Stimulated activated CD8-positive, alpha-beta memory T cell treated with anti-CD3 and anti-CD28 coated beads, Interleukin-4, amount 100 ng/mL, for 1 hour (primary cell): ENCODE measurements around the gene S100A8.

Experiments
- DNase-seq, 2 donors: peaks; one replicate each; pipeline ENCODE4 v3.0.0-alpha.2; 2020; ENCODE audit warnings: low read depth in 2 of 2, low spot score in 1 of 2

S100A8 gene

DNA sequence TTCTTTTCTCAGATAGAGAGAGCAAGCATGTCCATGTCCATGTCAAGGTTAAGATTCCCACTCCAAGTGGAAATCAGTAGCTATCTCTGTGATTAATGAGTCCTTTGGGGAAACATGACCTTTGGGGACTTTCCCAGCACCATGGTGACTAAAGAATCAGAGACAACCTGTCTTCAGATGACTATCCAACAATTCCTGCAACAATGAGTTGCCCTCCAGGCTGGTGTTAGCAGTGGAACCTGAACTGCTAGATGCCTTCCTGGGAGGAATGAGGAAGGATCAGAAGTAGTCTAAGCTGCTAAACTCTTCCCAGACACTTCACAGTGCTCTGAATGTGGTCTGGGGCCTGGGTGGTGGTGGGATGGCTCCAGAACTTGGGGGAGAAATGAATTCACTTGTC lies 26.7 kb downstream of the S100A8 start:
- DNase-seq: no peak

DNA sequence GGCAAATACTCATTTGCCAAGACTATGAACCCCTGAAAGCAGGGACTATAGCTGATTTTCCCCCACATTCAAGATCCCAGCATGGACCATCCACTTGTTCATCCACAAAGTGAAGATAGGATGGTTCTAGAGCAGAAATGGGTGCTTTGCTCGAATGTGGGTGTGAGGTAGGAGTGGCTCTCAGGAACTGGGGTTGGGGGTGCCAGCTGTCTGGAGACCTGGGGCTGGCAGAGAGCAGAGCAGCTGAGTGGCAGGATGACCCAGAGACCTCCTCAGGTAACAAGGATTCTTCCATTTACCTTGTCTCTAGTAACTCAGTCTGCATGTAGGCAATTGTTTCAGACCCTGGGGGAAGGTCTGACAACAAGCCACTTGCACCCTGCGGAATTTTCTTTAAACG lies 27.2 kb downstream of the S100A8 start:
- DNase-seq: no peak

DNA sequence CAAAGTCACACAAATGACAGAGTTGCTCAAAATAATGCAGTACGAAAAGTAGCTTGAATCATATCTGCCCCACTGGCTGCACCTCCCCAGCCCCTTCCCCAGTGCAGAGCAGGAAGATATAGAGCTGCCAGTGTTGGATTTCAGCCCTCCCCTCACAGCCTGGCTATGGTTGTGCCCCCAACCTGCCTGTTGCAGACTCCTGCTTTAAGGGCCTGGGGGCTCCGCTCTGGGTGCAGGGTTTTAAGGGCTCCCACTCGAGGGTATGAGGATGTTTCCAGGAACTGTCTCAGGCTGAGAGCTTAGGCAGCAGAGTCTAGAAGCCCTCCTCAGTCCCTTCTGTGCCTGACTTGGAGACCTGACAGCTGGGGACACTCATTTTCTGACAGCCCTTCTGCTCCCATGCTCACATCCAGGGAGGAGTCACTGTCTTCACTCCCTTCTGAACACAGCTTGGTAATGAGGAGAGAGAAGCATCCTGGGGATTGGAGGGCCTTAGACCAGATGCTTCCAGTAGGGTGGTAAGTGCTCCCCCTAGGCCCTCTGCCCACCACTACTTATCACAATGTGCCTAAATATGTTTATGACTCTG lies 28.6 kb downstream of the S100A8 start:
- DNase-seq: no peak

DNA sequence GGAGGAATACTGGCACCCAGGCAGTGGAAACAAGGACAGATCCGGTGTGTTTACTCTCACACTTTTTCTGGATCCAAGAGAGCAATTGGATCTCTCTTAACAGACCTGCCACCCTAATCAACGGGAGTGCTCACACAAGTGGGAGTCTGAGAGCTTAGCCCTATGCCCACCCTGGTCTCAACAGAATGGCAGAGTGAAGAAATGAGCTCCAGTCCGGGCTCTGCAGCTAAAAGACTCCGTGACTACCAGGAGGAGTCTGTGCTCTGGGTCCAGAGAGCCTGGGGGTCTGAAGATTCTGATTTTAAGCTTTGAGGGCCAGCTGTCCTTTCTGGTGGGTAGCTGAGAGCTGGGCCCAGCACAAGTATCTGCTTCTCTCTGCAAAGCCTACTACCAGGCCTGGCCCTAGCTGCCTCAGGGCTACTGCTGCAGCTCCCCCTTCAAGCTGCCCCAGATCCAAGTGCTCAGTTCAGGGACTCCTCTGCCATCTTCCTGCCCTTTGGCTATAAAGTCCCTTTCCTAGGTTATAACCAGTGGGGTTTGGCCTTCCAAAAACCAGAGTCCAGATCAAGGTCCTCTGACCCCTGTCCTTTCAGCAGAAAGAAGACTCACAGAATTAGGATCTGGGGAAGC lies 29.3 kb downstream of the S100A8 start:
- DNase-seq: no peak

DNA sequence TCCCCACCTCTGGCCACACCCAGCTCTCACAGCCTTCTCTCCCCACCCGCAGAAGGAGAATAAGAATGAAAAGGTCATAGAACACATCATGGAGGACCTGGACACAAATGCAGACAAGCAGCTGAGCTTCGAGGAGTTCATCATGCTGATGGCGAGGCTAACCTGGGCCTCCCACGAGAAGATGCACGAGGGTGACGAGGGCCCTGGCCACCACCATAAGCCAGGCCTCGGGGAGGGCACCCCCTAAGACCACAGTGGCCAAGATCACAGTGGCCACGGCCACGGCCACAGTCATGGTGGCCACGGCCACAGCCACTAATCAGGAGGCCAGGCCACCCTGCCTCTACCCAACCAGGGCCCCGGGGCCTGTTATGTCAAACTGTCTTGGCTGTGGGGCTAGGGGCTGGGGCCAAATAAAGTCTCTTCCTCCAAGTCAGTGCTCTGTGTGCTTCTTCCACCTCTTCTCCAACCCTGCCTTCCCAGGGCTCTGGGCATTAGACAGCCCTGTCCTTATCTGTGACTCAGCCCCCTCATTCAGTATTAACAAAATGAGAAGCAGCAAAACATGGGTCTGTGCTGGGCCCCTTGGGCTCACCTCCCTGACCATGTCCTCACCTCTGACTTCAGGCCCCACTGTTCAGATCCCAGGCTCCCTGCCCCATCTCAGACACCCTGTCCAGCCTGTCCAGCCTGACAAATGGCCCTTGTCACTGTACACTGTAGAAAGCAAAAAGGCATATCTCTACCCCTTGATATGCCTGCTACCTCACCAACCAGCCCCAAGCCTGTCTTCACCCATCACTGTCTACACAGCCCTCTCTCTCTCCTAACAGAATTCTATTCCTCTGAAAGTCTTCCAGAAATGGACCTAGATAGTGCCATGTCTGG lies 30.0 kb downstream of the S100A8 start:
- no peak for DNase-seq

- no peak for DNase-seq
Measured at GRCh38 chr1:153360190-153360589, 30.7 kb downstream of the S100A8 start.

- DNase-seq: no peak
Measured at GRCh38 chr1:153359241-153359640, 31.6 kb downstream of the S100A8 start.

DNA sequence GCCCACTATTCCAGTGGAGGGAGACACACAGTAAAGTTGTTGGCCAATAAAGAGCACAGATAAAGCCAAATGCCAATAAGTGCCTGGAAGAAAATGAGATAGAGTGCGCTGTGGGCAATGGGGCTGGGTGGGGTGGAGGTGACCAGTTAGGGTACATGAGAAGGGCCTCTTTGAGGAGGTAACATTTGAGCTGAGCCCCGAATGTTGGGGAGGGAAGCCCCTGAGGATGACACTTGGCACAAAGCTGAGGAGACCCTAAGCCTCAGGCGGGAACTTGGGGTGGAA lies 32.2 kb downstream of the S100A8 start:
- DNase-seq: no peak

GRCh38 chr1:153357853-153358690 lies 32.8 kb downstream of the S100A8 start, which contains the start of gene S100A9:
S100A9 (plus strand) TSS chr1:153357854; CDS start chr1:153358284, 430 bp downstream.
- no peak for DNase-seq

GRCh38 chr1:153357076-153357852 lies 33.6 kb downstream of the S100A8 start:
- DNase-seq: no peak

DNA sequence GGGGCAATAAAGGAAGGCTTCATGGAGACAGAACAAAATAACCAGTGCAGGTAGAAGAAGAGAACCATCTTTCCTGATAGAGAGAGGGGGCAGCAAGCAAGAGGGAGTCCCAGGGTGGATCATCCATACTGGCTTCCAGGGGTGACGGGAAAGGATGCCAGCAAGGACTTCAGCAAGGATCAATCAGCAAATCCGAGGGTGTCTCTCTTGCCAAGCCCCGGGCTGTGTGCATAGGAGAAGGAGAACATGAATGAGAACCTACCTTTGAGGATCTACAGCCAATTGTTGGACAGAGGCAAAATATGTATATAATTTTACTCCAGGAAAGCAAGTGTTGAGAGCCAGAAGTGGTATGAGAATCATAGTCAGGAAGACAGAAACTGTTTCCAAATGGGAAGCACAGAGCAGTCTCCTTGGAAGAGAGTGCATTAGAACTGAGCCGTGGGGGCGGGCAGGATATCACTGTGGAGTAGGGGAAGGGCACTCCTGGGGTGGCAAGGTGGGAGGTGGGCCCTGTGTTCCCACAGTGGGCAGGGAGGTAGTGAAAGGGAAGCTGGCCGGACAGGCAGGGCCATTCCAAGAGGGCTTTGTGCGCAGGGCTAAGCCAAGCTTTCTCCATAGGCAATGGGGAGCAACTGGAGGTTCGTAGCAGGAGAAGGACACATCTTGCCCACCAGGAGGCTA lies 34.3 kb downstream of the S100A8 start:
- no peak for DNase-seq

DNA sequence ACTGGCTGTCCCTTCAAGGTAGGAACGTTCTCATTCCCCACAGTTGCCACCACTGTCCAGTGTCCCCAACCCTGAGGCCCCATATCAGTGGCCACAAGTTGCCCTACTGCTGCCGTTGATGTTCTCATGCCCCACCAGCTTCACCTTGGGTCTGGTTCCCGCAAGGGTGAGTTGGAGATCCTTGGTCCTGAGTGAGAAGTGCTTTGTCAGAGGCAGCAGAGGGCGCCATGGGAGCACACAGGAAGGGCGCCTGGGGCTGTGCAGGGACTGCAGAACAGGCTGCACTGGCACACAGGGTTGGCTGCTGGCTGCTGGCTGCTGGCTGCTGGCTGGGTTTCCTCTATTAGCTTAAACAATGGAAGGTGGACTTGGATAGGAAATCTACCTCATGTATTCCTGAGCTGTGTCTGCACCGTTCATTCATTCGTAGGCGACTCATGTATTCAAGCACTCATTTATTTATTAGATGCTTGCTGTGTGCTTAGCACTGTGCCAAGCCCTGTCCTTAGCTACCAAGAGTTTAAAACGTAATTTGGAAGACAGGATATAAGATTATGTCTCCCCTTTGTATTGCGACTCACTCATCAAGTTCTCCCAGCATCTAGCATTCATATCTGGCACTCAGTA lies 35.3 kb downstream of the S100A8 start:
- no peak for DNase-seq

DNA sequence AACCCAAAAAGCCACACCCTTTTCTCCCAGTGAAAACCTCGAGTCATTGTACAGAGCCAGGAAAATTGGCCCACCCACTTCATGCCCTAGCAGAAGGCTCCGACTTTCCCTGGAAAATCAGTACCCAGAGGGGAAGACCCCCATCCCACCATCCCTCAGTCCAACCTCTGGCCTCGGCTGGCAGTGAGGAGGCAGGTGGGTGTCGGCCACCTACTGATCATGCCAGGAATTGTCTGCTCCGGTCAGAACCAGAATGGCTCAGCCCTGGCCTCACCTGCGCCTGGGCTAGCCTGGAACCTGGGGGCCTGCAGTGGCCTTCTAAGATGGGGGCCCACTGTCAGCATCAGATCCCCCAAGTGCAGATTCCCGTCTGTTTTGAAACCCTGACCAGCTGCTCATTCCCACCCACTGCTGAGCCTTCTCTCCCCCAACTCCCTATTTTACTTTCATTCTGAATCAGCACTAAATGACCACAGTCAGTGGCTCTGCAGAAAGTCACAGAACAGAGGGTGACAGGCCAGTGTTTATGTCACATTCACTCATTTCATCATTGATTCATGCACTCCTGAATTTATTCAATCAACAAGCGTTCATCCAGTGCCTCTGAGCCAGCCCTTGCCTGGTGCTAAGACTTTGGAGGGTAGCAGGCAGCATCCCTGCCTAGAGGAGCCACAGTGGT lies 36.2 kb downstream of the S100A8 start:
- no peak for DNase-seq

GRCh38 chr1:153353226-153353947 lies 37.5 kb downstream of the S100A8 start:
- no peak for DNase-seq

DNA sequence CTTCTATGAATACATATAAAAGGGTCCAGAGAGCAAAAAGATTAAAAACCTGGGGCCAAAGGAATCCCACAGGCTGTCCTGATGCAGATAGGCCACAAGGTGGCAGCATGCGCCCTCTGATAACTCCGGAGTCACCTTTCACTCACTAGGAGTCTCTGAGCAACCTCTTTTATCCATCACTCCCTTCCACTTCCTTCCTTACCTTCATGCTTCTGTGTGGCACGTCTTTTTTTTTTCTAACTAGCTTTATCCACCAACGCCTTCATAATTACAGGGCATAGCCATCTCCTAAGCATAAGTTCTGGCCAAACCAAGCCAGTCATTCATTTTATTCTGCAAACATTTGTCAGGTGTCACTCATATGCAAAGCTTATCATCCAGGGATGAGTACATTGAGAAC lies 38.4 kb downstream of the S100A8 start:
- DNase-seq: peak; percentile 14 to 35

- no peak for DNase-seq
Measured at GRCh38 chr1:153350321-153350957, 40.4 kb downstream of the S100A8 start.

DNA sequence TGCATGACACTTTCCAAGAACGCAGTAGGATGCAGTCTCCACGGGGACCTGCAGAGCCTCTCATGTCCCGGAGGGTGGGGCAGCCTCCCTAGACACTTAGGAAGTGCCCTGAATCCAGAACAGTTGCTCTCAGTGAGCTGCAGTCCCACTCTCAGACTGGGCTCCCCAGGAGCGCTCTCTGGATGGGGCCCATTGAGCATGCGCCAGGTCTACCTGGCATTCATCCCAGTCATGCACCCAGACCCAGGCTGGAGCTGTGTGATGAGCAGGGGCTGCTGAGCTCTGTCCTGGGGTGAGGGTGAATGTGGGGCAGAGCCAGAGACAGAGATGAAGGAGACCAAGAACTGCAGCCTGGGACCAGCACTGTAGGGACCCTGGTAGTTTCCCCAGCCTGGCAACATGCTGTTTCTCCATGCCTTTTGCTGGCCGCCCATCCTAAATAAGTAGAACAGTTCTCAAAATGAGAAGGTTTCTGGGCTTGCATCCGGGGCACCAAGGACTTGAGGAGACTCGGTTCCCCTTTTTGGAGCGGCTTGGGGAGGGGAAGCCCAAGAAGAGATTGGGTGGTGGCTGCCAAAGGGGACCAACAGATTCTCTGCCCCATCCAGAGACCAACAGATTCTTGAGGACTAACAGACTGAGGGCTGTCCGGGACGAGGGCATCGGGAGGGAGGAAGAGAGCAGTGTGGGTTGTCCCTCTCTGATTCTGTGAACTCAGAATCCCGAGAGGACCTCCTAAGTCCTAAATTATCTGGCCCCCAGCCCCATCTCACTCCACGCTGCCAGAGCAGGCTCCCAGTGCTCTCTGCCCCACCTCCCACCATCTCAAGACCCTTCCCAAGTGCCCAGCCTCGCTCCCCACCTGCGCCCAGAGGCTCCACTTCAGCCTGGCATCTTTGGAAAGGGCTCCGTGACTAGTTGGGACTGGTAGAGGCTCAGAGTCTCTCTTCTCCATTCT lies 41.2 kb downstream of the S100A8 start:
- no peak for DNase-seq
